ENCODE results near the gene DAB2IP.
A peak's percentile ranks its signal among the peaks of the same experiment; 100 is the strongest.
"Not testable (repeated sequence)": the region's sequence is repeated elsewhere in the genome, so short reads cannot be mapped to it uniquely, and the experiment has no call there.

The DAB2IP gene

GRCh38 chr9:121651295-121652020, at the start of gene DAB2IP:
Gene DAB2IP (plus strand): TSS chr9:121651634. CDS start chr9:121651776, 142 bp downstream.
- DNase-seq = no peak

GRCh38 chr9:121603028-121603427, 48.4 kb upstream of the DAB2IP start:
- DNase-seq = no peak

GRCh38 chr9:121604242-121604641, 47.2 kb upstream of the DAB2IP start:
- DNase-seq = no peak

- no peak for DNase-seq
Measured at GRCh38 chr9:121604654-121605053, 46.8 kb upstream of the DAB2IP start.

GRCh38 chr9:121607434-121608167, 43.8 kb upstream of the DAB2IP start:
- DNase-seq = no peak

GRCh38 chr9:121608168-121608853, 43.1 kb upstream of the DAB2IP start:
- DNase-seq = no peak

GRCh38 chr9:121609822-121610637, 41.4 kb upstream of the DAB2IP start:
- DNase-seq = no peak

GRCh38 chr9:121610638-121610953, 40.8 kb upstream of the DAB2IP start:
- DNase-seq = no peak

- no peak for DNase-seq
Measured at GRCh38 chr9:121612511-121612998, 38.9 kb upstream of the DAB2IP start.

GRCh38 chr9:121613009-121613752, 38.3 kb upstream of the DAB2IP start:
- peak; percentile 29 for DNase-seq

- no peak for DNase-seq
Measured at GRCh38 chr9:121616123-121616755, 35.2 kb upstream of the DAB2IP start.

- DNase-seq = no peak
Measured at GRCh38 chr9:121618504-121618903, 32.9 kb upstream of the DAB2IP start.

GRCh38 chr9:121618910-121619309, 32.5 kb upstream of the DAB2IP start:
- DNase-seq = not testable (repeated sequence)

- DNase-seq = no peak
Measured at GRCh38 chr9:121619545-121620324, 31.7 kb upstream of the DAB2IP start.

GRCh38 chr9:121620325-121620673, 31.1 kb upstream of the DAB2IP start:
- no peak for DNase-seq

GRCh38 chr9:121620777-121621449, 30.5 kb upstream of the DAB2IP start:
- DNase-seq = no peak

- no peak for DNase-seq
Measured at GRCh38 chr9:121622387-121623203, 28.8 kb upstream of the DAB2IP start.

- DNase-seq = not testable (repeated sequence)
Measured at GRCh38 chr9:121623430-121623829, 28.0 kb upstream of the DAB2IP start.

- no peak for DNase-seq
Measured at GRCh38 chr9:121625590-121625989, 25.8 kb upstream of the DAB2IP start.

Data from DMS79 (cell line).